H9 (cell line): ENCODE results near the gene EDDM13. TPM values are rescaled to one million over a fixed set of nuclear protein-coding genes. Genes with fewer than 3 reads are reported as not detected.

ENCODE experiments used
- DNase-seq: peaks from one replicate; pipeline ENCODE4 v3.0.0-alpha.2; 2017
- H2AFZ ChIP-seq: one replicate; pipeline ENCODE4 v1.6.1; 2013; ENCODE audit warnings: mild to moderate bottlenecking, low read length, control low read depth, moderate library complexity
- H2AK5ac ChIP-seq: 2 replicates; pipeline ENCODE4 v1.6.1; 2013; ENCODE audit warnings: low read length, control low read depth, mixed read lengths; ENCODE audit not compliant: insufficient read length
- H2BK120ac ChIP-seq: one replicate; pipeline ENCODE4 v1.6.1; 2013; ENCODE audit warnings: low read depth, mild to moderate bottlenecking, low read length, control low read depth, inconsistent platforms; ENCODE audit not compliant: poor library complexity, severe bottlenecking
- H2BK12ac ChIP-seq: 2 replicates; pipeline ENCODE4 v1.6.1; 2013; ENCODE audit warnings: low read length, control low read depth, mixed read lengths, low read depth; ENCODE audit not compliant: insufficient read length
- H2BK15ac ChIP-seq: 2 replicates; pipeline ENCODE4 v1.6.1; 2013; ENCODE audit warnings: low read depth, low read length, control low read depth
- H2BK20ac ChIP-seq: one replicate; pipeline ENCODE4 v1.6.1; 2013; ENCODE audit warnings: low read depth, mild to moderate bottlenecking, low read length, control low read depth, inconsistent platforms; ENCODE audit not compliant: poor library complexity, severe bottlenecking
- H2BK5ac ChIP-seq: 2 replicates; pipeline ENCODE4 v1.6.1; 2013; ENCODE audit warnings: low read length, control low read depth, mixed read lengths; ENCODE audit not compliant: insufficient read length
- H3K14ac ChIP-seq: 2 replicates; pipeline ENCODE4 v1.6.1; 2013; ENCODE audit warnings: low read length, control low read depth; ENCODE audit not compliant: insufficient read depth
- H3K18ac ChIP-seq: 2 replicates; pipeline ENCODE4 v1.6.1; 2013; ENCODE audit warnings: low read depth, mild to moderate bottlenecking, mixed read lengths, low read length, control low read depth; ENCODE audit not compliant: insufficient read length
- H3K23ac ChIP-seq: 2 replicates; pipeline ENCODE4 v1.6.1; 2013; ENCODE audit warnings: low read length, control low read depth, mixed read lengths, low read depth; ENCODE audit not compliant: insufficient read length
- H3K23me2 ChIP-seq: 2 replicates; pipeline ENCODE4 v1.6.1; 2013; ENCODE audit warnings: low read depth, mild to moderate bottlenecking, mixed read lengths, low read length, control low read depth; ENCODE audit not compliant: insufficient read length, poor library complexity, severe bottlenecking
- H3K27ac ChIP-seq: 2 replicates; pipeline ENCODE4 v1.5.1; 2013; ENCODE audit warnings: low read length, control low read depth, mixed read lengths, low read depth; ENCODE audit not compliant: insufficient read length
- H3K27me3 ChIP-seq: 2 replicates; pipeline ENCODE4 v1.6.1; 2013; ENCODE audit warnings: low read length, control low read depth, inconsistent platforms; ENCODE audit not compliant: insufficient read depth
- H3K4ac ChIP-seq: 2 replicates; pipeline ENCODE4 v1.6.1; 2013; ENCODE audit warnings: low read depth, mild to moderate bottlenecking, control low read depth, inconsistent platforms, low read length, moderate library complexity
- H3K4me1 ChIP-seq: 2 replicates; pipeline ENCODE4 v1.6.1; 2013; ENCODE audit warnings: low read length, control low read depth, inconsistent platforms; ENCODE audit not compliant: insufficient read depth
- H3K4me2 ChIP-seq: 2 replicates; pipeline ENCODE4 v1.6.1; 2013; ENCODE audit warnings: low read length, control low read depth, mixed read lengths; ENCODE audit not compliant: insufficient read length, insufficient read depth
- H3K56ac ChIP-seq: 2 replicates; pipeline ENCODE4 v1.6.1; 2013; ENCODE audit warnings: low read depth, mild to moderate bottlenecking, mixed read lengths, low read length, control low read depth; ENCODE audit not compliant: insufficient read length
- H3K79me1 ChIP-seq: 2 replicates; pipeline ENCODE4 v1.6.1; 2013; ENCODE audit warnings: low read depth, mild to moderate bottlenecking, moderate library complexity, low read length, control low read depth, inconsistent platforms; ENCODE audit not compliant: insufficient read depth, poor library complexity, severe bottlenecking
- H3K79me2 ChIP-seq: 2 replicates; pipeline ENCODE4 v1.6.1; 2013; ENCODE audit warnings: low read length, control low read depth, inconsistent platforms; ENCODE audit not compliant: insufficient read depth
- H3K9ac ChIP-seq: 2 replicates; pipeline ENCODE4 v1.6.1; 2013; ENCODE audit warnings: low read length, control low read depth, mixed read lengths; ENCODE audit not compliant: insufficient read length; ENCODE audit errors: extremely low read depth
- H3K9me3 ChIP-seq: one replicate; pipeline ENCODE4 v1.6.1; 2013; ENCODE audit warnings: low read depth, low read length, inconsistent platforms; ENCODE audit not compliant: control insufficient read depth
- H3T11ph ChIP-seq: one replicate; pipeline ENCODE4 v1.6.1; 2013; ENCODE audit warnings: mild to moderate bottlenecking, low read length, control low read depth, inconsistent platforms
- H4K20me1 ChIP-seq: one replicate; pipeline ENCODE4 v1.6.1; 2013; ENCODE audit not compliant: control insufficient read depth, insufficient read length, insufficient read depth
- H4K5ac ChIP-seq: 2 replicates; pipeline ENCODE4 v1.6.1; 2013; ENCODE audit warnings: low read depth, mild to moderate bottlenecking, mixed read lengths, low read length, control low read depth; ENCODE audit not compliant: insufficient read length
- H4K8ac ChIP-seq: replicated peaks from 2 replicates; pipeline ENCODE4 v1.6.1; 2013; ENCODE audit warnings: low read length, control low read depth, mixed read lengths, low read depth; ENCODE audit not compliant: insufficient read length
- H4K91ac ChIP-seq: 2 replicates; pipeline ENCODE4 v1.6.1; 2013; ENCODE audit warnings: low read depth, mild to moderate bottlenecking, moderate library complexity, mixed read lengths, low read length, control low read depth; ENCODE audit not compliant: insufficient read length
- H3K27ac Mint-ChIP-seq, 3 experiments: 2 replicates in 2 of 3; 3 replicates in 1 of 3; pipeline ENCODE4 v1.8.0; 2020 to 2021; ENCODE audit warnings: mixed read lengths in 3 of 3, mild to moderate bottlenecking in 1 of 3, moderate library complexity in 1 of 3
- H3K27me3 Mint-ChIP-seq: 2 replicates; pipeline ENCODE4 v1.8.0; 2021; ENCODE audit warnings: low read depth, mild to moderate bottlenecking, moderate library complexity, mixed read lengths
- H3K36me3 Mint-ChIP-seq, 3 experiments: 2 replicates in 2 of 3; 3 replicates in 1 of 3; pipeline ENCODE4 v1.8.0; 2020 to 2021; ENCODE audit warnings: low read depth in 3 of 3, mixed read lengths in 3 of 3; ENCODE audit not compliant: insufficient read depth in 1 of 3
- H3K4me1 Mint-ChIP-seq, 2 experiments: 2 replicates each; pipeline ENCODE4 v1.8.0; 2020; ENCODE audit warnings: mixed read lengths in 2 of 2
- H3K4me3 Mint-ChIP-seq, 2 experiments: 2 replicates in 1 of 2; 3 replicates in 1 of 2; pipeline ENCODE4 v1.8.0; 2020 to 2021; ENCODE audit warnings: mild to moderate bottlenecking in 2 of 2, mixed read lengths in 2 of 2, moderate library complexity in 1 of 2
- H3K9me3 Mint-ChIP-seq, 2 experiments: 2 replicates in 1 of 2; 3 replicates in 1 of 2; pipeline ENCODE4 v1.8.0; 2020; ENCODE audit warnings: mild to moderate bottlenecking in 2 of 2, mixed read lengths in 2 of 2, moderate library complexity in 1 of 2
- CTCF ChIP-seq: fragments of 200-600 bp; sonication (generic); conservative IDR thresholded peaks from 3 replicates; pipeline ENCODE4 v1.8.0; 2021; ENCODE audit warnings: antibody characterized with exemption, mild to moderate bottlenecking
- WGBS: extraction: QIAGEN DNeasy Blood & Tissue Kit; methylation state at CpG from one replicate; pipeline ENCODE4 v1.1.7; 2013; ENCODE audit warnings: missing lambda C conversion rate, low lambda C conversion rate, mixed read lengths; ENCODE audit not compliant: insufficient read length; ENCODE audit errors: extremely low coverage; 5-methylcytosine and 5-hydroxymethylcytosine counted together
- total RNA-seq: library from RNA; stranded (reverse); gene quantifications from 2 replicates; pipeline ENCODE4 v1.2.1, GENCODE V29; 2021

Gene EDDM13
- total RNA-seq, 1 experiment from 2014 or later: not detected

- no peak overlapping the region for H2BK120ac ChIP-seq
- no peak overlapping the region for H3K56ac ChIP-seq
- WGBS: no CpG with 5 or more reads among the region's 8 CpGs
- H4K20me1 ChIP-seq: no peaks in the 10 kb centered on the region
- no peak overlapping the region for H2BK15ac ChIP-seq
- H3K9me3 ChIP-seq: no peaks in the 10 kb centered on the region
- no peak overlapping the region for H3K4me3 Mint-ChIP-seq
- H3K27me3 ChIP-seq: no peaks in the 10 kb centered on the region
- H3K18ac ChIP-seq: no peak overlapping the region
- H3K4me1 ChIP-seq: no peaks in the 10 kb centered on the region
- H2AK5ac ChIP-seq: no peak overlapping the region
- no peak overlapping the region for H3K4ac ChIP-seq
- peak; percentile 81 for TF ChIP-seq CTCF
- H2BK12ac ChIP-seq: no peak overlapping the region
- no peak overlapping the region for H4K8ac ChIP-seq
- H2BK20ac ChIP-seq: no peak overlapping the region
- H3K23ac ChIP-seq: no peak overlapping the region
- H3K79me1 ChIP-seq: no peaks in the 10 kb centered on the region
- peaks cover 6% of the 10 kb centered on the region for H3K27me3 Mint-ChIP-seq
- H2BK5ac ChIP-seq: no peak overlapping the region
- peaks cover 6 to 24% of the 10 kb centered on the region in 2 experiments for H3K4me1 Mint-ChIP-seq
- H3K27ac Mint-ChIP-seq: no peak overlapping the region
- H3K23me2 ChIP-seq: no peaks in the 10 kb centered on the region
- H3T11ph ChIP-seq: no peak overlapping the region
- H3K9me3 Mint-ChIP-seq: peaks cover 39 to 68% of the 10 kb centered on the region in 2 experiments
- peaks cover 0 to 6% (median 0%) of the 10 kb centered on the region in 3 experiments; a peak in 2 of 7 replicates for H3K36me3 Mint-ChIP-seq
- H3K79me2 ChIP-seq: no peaks in the 10 kb centered on the region
- H4K91ac ChIP-seq: no peak overlapping the region
- DNase-seq: no peak
- no peak overlapping the region for H4K5ac ChIP-seq
- no peak overlapping the region for H3K27ac ChIP-seq
- no peak overlapping the region for H2AFZ ChIP-seq
- H3K9ac ChIP-seq: no peak overlapping the region
- no peak overlapping the region for H3K4me2 ChIP-seq
- no peak overlapping the region for H3K14ac ChIP-seq
These were observed 78.0 kb downstream of the EDDM13 start for GRCh38 chr19:56350416-56351045.
